GF-D8 (cell line): ENCODE results near the gene FCRL6.

Source experiments
- DNase-seq: peaks from one replicate; lab custom pipeline; 2025; lab: John Stamatoyannopoulos, UW

FCRL6 gene

DNA sequence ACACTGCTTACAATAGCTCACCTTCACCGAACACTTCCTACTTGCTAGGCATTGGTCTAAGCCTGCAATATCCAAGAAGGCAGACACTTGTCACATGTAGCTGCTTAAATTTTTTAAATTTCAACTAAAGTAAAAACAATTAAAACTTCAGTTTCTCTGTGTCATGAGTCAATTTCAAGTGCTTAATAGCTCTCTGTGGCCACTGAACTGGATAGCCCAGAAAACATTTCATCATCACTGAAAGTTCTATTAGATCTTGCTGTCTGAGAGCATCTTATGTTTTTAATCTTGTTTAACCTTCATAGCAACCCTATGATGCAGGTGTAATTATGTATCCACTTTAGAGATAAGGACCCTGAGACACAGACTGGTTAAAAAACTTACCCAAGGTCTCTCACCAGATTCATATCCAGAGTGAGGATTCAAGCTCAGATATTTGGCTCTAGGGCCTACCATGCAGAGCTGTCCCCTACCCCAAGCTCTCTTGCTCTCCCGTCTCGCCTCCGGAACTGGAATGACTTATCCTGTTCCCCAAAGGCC, 2.6 kb upstream of the FCRL6 start:
- DNase-seq, result no peak

DNA sequence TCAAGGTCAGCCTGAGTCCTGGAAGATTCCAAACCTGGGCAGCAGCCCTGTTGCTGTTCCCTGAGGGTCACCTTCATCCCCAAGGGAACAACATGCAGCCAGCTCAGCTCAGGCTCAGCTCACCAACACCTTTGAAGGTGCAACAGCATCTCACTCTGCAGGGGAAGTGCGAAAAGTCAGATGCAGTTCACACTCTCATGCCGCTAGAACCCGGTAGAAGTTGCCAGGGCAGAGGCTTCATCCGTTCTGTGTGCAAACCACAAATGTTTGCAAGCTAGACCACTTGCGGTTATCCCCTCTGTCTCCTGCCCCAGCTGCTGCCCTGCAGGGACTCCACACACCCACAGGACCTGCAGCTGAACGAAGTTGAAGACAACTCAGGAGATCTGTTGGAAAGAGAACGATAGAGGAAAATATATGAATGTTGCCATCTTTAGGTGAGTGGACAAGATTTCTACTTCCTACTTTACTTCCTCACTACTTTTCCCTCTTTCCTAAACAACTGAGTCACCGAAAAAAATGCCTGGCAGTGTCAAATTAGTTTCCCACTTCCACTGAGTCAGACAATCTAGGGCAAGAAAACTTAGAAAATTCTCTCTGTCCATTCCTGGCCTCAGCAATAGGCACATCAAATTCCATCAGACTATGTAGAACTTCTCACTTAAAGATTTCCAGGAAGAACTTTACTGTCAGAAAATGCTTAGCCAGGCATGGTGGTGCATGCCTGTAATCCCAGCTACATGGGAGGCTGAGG, 1.8 kb upstream of the FCRL6 start:
- no peak for DNase-seq

DNA sequence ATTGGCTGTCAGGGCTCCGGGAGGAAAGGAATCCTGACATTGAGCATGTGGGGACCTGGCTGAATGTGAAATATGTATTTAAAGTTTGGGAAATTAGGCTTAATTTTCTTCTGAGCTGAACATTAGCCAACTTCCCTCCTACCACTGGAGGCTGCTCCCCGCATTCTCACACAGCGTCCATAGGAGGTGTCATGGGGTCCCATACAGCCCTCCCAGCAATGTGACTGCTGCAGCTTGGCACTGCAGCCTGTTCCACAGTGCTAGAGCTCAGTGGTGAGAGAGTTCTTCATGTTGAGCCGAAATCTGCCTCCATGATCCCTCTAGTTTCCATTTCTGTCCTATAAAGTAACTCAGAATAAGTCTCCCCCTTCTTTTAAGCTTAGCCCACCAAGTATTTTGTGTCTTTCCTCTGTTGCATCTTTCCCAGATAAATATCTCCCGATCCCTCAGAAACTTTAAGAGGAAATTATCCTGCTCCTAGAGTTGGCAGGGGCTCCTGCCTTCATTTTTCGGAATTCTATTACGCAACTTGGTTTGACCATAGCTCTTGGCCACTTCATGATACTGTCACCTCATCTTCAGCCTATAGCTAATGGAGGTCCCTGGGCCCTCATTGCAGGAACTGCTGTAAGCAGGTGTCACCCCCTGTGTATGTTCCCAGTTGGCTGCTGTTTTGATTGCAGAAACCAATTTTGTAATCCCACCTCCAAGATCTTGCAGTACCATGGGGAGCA, 2.0 kb downstream of the FCRL6 start:
- DNase-seq, result no peak

DNA sequence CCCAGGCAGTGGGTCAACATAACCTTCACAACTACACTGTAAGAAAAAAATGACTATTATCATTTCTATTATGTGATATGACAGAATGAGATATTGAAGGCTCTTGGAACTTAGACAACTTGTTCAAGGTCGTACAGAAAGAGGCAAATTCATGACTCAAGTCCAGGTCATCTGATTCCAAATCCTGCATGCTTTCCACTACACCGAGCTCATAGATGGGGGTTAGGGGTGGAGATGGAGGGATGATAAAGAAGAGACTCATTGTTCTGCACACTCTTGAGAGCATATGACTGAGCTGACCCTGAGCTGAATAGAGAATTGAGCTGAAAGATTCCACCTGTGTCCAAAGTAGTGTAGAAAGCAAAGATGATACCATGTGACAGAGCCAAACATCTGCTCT, 2.8 kb downstream of the FCRL6 start:
- no peak for DNase-seq

DNA sequence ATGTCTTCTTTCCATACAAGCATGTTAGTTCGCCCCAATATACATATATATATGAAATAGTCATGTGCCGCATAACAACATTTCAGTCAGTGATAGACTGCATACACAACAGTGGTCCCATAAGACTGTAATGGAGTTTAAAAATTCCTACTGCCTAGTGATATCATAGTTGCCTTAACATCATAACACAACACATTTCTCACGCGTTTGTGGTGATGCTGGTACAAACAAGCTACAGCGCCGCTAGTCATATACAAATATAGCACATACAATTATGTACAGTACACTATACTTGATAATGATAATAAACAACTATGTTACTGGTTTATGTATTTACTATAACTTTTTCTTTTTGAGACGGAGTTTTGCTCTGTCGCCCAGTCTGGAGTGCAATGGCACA, 13.8 kb downstream of the FCRL6 start:
- DNase-seq, result no peak

DNA sequence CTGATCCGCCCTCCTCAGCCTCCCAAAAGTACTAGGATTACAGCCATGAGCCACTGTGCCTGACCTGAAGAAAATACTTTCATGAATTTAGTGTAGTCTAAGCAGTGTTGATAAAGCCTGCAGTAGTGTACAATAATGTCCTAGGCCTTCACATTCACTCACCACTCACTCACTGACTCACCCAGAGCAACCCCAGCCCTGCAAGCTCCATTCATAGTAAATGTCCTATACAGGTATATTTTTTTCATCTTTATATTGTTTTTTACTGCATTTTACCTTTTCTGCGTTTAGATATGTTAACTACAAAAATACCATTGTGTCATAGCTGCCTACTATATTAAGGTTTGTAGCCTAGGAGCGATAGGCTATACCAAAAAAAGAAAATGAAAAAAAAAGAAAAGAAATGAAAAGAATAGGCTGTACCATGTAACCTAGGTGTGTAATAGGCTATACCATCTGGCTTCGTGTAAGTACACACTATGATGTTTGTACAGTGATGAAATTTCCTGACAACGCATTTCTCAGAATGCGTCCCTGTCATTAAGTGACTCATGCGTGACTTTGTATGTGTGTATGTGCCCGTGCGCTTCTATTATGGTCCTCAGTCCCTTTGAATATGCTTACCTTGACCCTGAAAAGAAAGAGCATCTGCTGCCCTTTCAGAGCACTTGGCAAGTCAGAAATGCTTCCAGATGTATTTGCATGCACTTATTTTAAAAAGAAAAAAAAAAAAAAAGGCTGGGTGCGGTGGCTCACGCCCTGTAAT, 15.3 kb downstream of the FCRL6 start:
- peak; percentile 60 for DNase-seq

DNA sequence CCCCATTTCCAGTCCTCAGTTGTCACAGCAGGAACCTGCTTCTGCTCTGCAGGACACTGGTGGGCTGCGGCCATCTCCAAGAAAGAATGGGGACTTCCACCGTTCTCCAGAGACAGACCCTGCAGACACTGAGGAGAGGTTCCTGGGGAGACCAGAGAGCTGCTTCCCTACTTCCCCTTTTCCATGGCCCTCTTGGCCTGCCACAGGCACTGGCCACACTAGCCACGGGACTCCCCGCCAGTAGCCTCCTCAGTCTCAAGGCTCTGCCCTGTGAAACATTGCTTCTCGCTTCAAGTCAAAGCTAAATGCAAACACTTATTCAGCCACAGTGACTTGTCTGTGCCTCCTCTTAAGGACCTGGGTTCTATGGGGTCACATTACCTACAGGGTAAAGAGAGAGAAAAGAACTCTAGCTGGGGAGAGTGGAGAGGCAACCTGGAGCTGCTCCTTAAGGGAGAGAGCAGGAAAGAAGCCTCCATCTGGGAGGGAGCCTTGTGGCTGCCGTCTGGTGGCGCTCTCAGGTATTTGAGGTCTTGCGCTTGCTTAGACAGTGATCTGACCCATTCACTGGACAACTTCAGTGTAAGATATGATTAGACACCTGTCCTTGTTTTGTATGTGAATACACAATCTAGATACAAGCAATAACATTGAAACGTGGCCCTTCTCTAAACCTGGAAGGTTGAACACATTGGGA, 19.2 kb downstream of the FCRL6 start:
- DNase-seq, result no peak

DNA sequence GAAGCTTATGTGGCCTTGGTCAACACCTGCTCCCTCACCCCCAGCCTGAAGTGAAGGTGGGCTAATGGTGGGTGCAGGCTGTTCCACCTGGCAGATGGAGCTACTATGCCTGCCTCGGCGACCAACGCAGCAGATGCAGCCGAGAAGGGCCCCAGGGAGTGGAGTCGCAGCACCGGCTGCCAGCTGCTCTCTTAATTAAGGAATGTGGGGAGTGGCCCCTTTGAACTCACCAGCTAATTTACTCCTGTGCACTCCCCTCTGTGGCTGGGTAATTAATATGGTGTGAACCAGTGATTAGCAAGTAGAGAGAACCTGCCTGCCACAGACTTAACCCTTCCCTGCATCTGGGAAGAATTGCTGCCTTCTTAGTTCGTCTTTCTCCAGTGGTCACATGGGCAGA, 21.2 kb downstream of the FCRL6 start:
- no peak for DNase-seq

DNA sequence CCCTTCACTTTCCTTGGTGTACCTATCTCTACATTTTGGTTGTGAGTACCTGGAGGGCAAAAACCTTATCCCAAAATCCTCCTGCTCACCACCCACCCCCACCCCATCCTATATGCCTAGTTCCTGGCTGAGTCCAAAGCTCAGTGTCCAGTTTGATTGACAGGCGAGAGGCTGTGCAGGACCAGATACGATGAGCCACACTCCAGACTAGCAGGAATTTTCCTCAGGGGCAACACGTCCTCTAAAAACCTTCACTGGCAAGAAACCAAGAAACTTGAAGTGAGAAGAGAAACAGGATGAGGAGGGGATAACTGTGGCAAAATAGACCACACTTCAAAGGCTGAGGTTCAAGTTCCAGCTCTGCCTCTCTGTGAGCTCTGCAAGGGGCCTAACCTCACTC, 23.4 kb downstream of the FCRL6 start:
- no peak for DNase-seq

DNA sequence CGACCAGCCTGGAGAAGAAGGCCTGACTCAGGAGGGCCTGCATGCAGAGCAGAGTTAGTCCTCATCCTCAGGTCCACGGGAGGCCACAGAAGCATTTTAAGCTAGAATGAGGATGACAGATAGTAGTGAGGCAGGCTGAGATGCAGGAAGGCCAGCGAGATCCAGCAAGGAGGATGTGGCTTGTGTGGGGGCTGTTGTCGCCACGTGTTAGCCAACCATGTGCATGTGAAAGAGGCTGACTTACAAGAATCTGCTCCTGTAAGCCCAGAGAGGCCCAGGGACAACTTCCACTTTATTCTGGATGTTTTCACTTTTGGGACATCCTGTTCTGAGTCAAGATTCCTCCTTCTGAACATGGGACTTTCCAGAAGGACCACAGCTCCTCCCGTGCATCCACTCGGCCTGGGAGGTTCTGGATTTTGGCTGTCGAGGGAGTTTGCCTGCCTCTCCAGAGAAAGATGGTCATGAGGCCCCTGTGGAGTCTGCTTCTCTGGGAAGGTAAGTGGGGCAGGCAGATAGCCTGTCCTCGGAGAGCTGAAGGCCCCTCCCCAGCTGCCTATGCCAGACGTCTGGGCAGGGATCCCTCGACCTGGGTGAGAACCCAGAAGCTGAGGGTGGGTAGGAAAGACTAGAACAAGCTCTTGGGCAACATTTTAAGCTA, 24.4 kb downstream of the FCRL6 start, which contains the start of gene SLAMF8:
TSS of gene SLAMF8 (plus strand) at position 433 of the 661 bp plus-strand sequence. CDS start at position 459, 26 bp downstream.
- peak; percentile 66 for DNase-seq

DNA sequence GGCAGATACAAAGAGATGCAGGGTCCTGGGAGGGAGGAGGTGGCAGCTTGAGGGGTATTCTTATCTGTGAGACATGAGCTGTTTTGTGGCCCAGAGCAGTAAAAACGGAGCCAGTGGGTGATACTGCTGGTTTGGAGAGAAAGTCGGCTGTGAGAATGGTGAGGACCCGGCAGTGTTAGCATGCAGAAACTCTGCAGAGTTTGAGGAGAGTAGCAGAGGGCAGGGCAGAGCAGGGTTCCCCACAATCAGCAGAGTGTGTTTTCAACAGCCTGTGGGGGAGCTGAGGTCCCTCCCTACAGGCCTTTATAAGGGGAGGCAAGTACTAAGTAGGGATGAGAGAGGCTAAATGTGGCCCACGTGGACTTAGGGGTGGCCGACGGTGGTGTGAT, 24.9 kb downstream of the FCRL6 start:
- DNase-seq, result no peak

DNA sequence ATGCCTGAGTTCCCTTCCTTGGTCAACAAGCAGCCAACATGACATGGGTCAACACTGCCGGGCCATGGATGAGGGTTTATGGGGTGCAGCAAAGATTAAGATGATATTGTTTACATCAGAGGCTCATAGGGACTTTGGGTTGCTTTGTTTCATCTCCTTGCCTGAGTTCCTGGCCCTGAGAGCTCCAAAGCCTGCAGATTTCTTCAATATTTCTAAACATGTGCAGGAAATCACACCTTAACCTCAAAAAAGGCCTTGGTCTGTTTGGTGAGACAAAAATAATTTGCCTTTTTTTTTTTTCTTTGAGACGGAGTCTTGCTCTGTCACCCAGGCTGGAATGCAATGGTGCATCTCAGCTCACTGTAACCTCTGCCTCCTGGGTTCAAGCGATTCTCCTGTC, 25.4 kb downstream of the FCRL6 start:
- no peak for DNase-seq

DNA sequence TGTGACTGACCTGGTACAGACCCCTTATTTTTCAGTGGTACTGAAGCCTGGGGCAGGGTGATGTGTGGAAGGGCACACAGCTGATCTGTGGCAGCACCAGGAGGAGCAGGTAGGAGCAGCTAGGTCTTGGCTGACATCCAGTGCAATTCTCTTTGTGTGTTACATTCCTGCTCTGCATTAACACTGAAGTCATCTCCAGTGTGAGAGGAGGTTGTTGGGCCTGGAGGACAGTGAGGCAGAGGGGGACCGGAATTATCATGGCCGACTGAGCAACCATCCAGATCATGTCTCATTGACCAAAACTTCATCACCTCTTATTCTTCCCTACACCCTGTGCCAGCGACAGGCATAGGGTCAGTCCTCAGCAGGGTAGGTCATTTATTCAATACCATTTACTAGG, 26.0 kb downstream of the FCRL6 start:
- DNase-seq, result no peak

DNA sequence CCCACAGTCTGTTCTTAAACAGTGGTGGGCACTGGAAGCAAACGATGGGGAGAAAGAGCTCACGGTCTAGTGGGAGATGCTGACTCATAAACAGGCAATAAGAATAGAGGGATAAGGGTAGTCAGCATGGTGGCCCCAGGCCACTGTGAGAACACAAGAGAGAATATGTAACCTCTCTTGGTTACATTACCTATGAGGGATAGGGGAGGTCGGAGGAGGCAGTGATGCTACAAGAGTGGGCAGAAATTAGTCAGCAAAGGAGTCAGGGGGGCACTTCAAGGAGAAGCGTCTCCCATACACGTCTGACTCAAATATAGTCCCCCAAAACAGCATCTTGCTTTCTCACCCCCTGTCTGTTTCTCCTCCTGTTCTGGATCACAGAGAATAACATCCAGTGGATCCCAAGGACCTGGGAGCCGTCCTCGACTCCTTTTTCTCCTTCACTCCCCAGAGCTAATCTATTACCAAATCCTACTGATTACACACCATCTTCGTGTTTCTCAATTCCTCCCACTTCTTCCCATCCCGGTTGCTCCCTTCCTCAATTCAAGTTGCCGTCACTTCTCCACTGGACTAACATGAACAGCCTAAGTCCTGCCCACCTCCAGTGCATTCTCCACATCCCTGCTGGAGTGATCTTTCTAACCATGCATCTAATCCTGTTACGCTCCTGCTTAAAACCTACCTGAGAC, 26.6 kb downstream of the FCRL6 start:
- DNase-seq, result no peak

DNA sequence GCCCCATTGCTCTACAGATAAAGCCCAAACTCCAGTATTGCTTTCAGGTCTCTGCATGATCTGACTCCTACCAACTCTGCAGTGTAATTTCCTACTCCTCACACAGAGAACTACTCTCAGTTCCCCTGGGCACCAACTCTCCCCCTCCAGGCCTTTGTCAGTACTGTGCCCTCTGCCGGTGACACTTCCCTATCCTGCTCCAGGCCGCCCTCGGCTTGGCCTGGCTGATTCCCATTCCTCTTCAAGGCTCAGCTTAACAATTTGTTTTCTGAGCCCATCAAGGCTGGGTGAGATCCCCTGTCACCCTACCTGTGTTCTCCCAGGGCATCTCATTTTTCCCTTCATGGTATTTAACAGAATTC, 27.1 kb downstream of the FCRL6 start:
- DNase-seq, result peak; percentile 61

DNA sequence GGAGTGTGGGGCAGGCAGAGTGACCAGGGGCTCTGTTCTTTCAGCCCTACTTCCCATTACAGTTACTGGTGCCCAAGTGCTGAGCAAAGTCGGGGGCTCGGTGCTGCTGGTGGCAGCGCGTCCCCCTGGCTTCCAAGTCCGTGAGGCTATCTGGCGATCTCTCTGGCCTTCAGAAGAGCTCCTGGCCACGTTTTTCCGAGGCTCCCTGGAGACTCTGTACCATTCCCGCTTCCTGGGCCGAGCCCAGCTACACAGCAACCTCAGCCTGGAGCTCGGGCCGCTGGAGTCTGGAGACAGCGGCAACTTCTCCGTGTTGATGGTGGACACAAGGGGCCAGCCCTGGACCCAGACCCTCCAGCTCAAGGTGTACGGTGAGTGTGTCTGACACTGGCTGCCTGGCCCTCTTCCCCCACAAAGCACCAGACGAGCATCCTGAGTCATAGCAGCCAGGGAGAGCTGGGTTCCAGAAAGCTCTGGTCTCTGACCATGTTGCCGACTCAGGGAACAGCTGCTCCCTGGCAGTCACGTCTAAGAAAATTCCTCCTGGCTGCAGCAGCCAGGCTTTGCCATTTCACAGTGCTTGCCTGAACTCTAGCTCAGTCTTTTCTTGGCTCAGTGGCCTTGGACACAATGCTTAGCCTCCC, 27.8 kb downstream of the FCRL6 start:
- no peak for DNase-seq

DNA sequence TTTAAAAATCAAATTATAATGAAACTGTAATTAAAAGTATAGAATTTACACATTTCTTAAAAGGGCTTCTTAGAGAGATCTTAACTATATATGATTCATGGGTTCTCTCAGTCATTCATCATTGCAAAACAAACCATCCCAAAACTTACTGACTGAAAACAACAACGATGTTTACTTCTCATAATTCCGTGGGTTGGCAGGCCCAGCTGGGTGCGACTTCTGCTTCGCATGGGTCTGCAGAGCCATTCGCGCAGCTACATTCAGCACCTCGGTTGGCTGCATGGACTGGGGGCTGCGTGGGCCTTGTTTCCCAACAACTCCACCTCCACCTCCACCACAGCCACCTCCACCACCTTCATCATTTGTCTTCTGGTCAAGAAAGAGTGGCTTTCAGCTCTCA, 28.6 kb downstream of the FCRL6 start:
- no peak for DNase-seq

DNA sequence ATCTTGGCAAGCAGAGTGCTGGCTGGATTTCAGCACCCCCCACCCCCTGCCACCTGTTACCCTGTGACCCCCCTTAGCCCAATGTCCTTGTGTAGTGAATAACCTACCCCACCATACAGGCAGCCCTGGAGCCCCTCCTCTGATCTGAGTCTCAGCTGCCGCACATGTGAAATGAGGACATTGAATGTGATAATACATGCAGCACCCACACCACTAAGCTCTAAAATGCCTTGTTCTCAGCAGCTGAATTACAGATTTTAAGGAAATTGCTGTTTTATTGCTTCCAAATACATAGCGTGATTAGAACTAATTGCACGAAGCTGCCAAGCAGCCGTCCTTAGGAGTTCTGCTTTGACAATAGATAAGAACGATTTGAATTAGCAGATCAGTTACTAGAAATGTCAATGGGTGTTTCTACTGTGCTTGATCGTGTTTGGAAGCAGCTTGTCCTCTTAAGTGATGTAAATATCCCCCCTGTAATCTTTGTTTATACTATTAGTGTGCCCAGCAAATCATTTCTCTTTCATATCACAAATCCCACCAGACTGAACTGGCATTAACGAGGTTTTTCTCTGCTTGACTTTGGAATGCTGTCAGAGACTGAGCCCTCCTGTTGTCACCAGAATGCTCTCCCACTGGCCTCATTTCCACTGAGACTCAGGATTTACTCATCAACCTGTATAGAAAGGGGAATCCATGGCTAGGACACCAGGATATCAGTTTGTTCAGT, 29.4 kb downstream of the FCRL6 start:
- DNase-seq, result no peak

DNA sequence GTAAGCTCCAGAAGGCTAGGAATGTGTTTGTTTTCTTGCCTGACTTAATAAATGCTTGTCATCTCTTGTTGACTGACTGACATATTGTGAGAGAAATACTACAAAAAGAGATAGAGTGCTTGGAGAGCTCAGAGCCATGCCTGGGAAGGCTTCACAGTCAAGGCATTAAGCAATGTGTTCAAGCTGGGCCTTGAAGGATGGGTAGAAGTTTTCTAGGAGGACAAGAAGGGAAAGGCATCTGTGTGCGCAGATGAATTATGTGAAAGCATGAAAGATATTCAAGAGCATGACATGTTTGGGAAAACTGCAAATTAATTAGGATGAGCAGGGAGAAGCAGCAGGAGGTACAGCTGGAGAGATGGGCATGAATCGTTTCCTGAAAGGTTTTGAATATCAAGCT, 30.1 kb downstream of the FCRL6 start:
- no peak for DNase-seq

DNA sequence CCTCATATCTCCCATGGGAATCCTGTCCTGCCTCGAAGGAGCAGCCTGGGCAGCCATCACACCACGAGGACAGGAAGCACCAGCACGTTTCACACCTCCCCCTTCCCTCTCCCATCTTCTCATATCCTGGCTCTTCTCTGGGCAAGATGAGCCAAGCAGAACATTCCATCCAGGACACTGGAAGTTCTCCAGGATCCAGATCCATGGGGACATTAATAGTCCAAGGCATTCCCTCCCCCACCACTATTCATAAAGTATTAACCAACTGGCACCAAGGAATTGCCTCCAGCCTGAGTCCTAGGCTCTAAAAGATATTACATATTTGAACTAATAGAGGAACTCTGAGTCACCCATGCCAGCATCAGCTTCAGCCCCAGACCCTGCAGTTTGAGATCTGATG, 33.2 kb downstream of the FCRL6 start:
- no peak for DNase-seq
